ENCODE measurements around the gene HTR4. TPM values are rescaled to one million over a fixed set of nuclear protein-coding genes. Genes with fewer than 3 reads are reported as not detected.

The HTR4 gene
- total and polyA plus RNA-seq, 2 donors (not counting 3 experiments of a cell fraction or from before 2014, with no cell fraction given) = not detected

DNA sequence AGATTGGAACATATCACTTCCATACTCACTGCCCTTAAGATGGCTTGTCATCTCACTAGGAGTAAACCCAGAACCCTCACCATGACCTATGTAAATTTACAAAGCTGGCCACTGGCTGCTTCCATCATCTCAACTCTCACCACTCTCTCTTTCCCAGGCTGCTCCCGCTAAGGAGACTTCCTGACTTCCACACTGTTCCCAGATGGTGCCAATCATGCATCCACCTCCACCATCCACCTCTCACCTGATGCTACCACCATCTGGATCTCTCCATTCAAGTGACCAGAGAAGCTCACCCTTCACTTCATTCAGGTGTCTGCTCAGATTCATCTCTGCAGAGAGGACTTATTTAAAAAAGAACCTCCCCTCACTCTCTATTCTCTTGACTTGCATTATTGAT, 91.3 kb downstream of the HTR4 start:
- Histone ChIP-seq H3K4me3 (replicated peaks in 1 of 3; ENCODE audit: insufficient read depth in 1 of 3, low read depth in 1 of 3, low read length in 3 of 3) (no peak overlapping the region), H3K79me2 (ENCODE audit: control insufficient read depth, insufficient read depth, low read length) (no peaks in the 10 kb centered on the region), H4K20me1 (replicated peaks; ENCODE audit: control insufficient read depth, extremely low read depth, insufficient read depth, low read length) (no peaks in the 10 kb centered on the region), H2AFZ (ENCODE audit: low read depth, low read length) (no peak overlapping the region), H3K9me1 (replicated peaks; ENCODE audit: control insufficient read depth, extremely low read depth, insufficient read depth, low read length) (no peaks in the 10 kb centered on the region), H3K27me3 (ENCODE audit: control insufficient read depth in 2 of 2, insufficient read depth in 2 of 2, low read length in 2 of 2) (peaks cover 0 to 6% of the 10 kb centered on the region in 2 experiments), H3K9me3 (replicated peaks; ENCODE audit: control insufficient read depth, insufficient read depth, low read length) (no peaks in the 10 kb centered on the region), H3K4me2 (ENCODE audit: insufficient read depth, low read length) (no peak overlapping the region), H3K36me3 (ENCODE audit: control insufficient read depth in 2 of 2, extremely low read depth in 1 of 2, insufficient read depth in 2 of 2, low read length in 2 of 2) (no peaks in the 10 kb centered on the region), H3K4me1 (ENCODE audit: control insufficient read depth, extremely low read depth, insufficient read depth, low read length) (peaks cover 3% of the 10 kb centered on the region), H3K9ac (replicated peaks; ENCODE audit: extremely low read depth, insufficient read depth, low read length) (no peak overlapping the region), H3K27ac (ENCODE audit: insufficient read depth, low read depth, low read length) (no peak overlapping the region)
- POLR2A ChIA-PET = no interaction called here
- no TSS peak for BruUV-seq (replicated peaks)
- CTCF ChIA-PET = interaction anchor here (2.6 kb wide), 1 partner anchor 11 kb away, joined by 6 read pairs; no protein-coding TSS in a partner anchor
- no peak for FAIRE-seq
- dilution Hi-C loops (cut with MboI; ENCODE audit: extremely low pct_ligation_motif_present, low sequenced_read_pairs) = no loop called here
- intact Hi-C loops (cut with micrococcal nuclease) = no loop called here
- TF ChIP-seq MAX (IDR thresholded peaks at IDR 0.05; ENCODE audit: insufficient read depth, insufficient read length) (no peak), POLR2AphosphoS5 (IDR thresholded peaks at IDR 0.05; ENCODE audit: insufficient read depth, low read depth, low read length) (no peak), JUN (IDR thresholded peaks at IDR 0.05; ENCODE audit: borderline replicate concordance, insufficient read depth, insufficient read length, low read depth) (no peak)
- no peak for DNase-seq (ENCODE audit: low read depth, low spot score)

GRCh38 chr5:148561801-148562311, 92.5 kb downstream of the HTR4 start:
- H3K4me1 ChIP-seq (ENCODE audit: control insufficient read depth, extremely low read depth, insufficient read depth, low read length) = peaks cover 3% of the 10 kb centered on the region
- intact Hi-C loops (cut with micrococcal nuclease) (no loop called here), dilution Hi-C loops (cut with MboI; ENCODE audit: extremely low pct_ligation_motif_present, low sequenced_read_pairs) (no loop called here)
- H4K20me1 ChIP-seq (replicated peaks; ENCODE audit: control insufficient read depth, extremely low read depth, insufficient read depth, low read length) = no peaks in the 10 kb centered on the region
- H3K27ac ChIP-seq (ENCODE audit: insufficient read depth, low read depth, low read length) = no peak overlapping the region
- H3K4me2 ChIP-seq (ENCODE audit: insufficient read depth, low read length) = no peak overlapping the region
- TF ChIP-seq POLR2A (IDR thresholded peaks at IDR 0.05; ENCODE audit: low read depth, low read length) (no peak), FOS (IDR thresholded peaks at IDR 0.05; ENCODE audit: borderline replicate concordance, insufficient read depth, low read length) (no peak), GATA2 (IDR thresholded peaks at IDR 0.05; ENCODE audit: insufficient read depth, insufficient read length, low read depth, low read length) (no peak), EZH2 (IDR thresholded peaks at IDR 0.05; ENCODE audit: borderline replicate concordance, low read depth, low read length, severe bottlenecking) (no peak), MYC (IDR thresholded peaks at IDR 0.05; ENCODE audit: low read depth, low read length) (no peak), POLR2AphosphoS5 (IDR thresholded peaks at IDR 0.05; ENCODE audit: insufficient read depth, low read depth, low read length) (no peak), MAX (IDR thresholded peaks at IDR 0.05; ENCODE audit: insufficient read depth, insufficient read length) (no peak), JUN (IDR thresholded peaks at IDR 0.05; ENCODE audit: borderline replicate concordance, insufficient read depth, insufficient read length, low read depth) (no peak)
- TF ChIP-seq, protein P1, sequence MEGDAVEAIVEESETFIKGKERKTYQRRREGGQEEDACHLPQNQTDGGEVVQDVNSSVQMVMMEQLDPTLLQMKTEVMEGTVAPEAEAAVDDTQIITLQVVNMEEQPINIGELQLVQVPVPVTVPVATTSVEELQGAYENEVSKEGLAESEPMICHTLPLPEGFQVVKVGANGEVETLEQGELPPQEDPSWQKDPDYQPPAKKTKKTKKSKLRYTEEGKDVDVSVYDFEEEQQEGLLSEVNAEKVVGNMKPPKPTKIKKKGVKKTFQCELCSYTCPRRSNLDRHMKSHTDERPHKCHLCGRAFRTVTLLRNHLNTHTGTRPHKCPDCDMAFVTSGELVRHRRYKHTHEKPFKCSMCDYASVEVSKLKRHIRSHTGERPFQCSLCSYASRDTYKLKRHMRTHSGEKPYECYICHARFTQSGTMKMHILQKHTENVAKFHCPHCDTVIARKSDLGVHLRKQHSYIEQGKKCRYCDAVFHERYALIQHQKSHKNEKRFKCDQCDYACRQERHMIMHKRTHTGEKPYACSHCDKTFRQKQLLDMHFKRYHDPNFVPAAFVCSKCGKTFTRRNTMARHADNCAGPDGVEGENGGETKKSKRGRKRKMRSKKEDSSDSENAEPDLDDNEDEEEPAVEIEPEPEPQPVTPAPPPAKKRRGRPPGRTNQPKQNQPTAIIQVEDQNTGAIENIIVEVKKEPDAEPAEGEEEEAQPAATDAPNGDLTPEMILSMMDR (IDR thresholded peaks at IDR 0.05; ENCODE audit: extremely low read depth in 1 of 2, insufficient read depth in 1 of 2, low read depth in 1 of 2, low read length in 2 of 2) = no peak
- peaks cover 0 to 6% of the 10 kb centered on the region in 2 experiments for H3K27me3 ChIP-seq (ENCODE audit: control insufficient read depth in 2 of 2, insufficient read depth in 2 of 2, low read length in 2 of 2)
- no peak overlapping the region for H2AFZ ChIP-seq (ENCODE audit: low read depth, low read length)
- ChIA-PET CTCF (interaction anchor here (2.6 kb wide), 1 partner anchor 10 kb away, joined by 6 read pairs; no protein-coding TSS in a partner anchor), POLR2A (no interaction called here)
- H3K9ac ChIP-seq (replicated peaks; ENCODE audit: extremely low read depth, insufficient read depth, low read length) = no peak overlapping the region
- no peaks in the 10 kb centered on the region for H3K79me2 ChIP-seq (ENCODE audit: control insufficient read depth, insufficient read depth, low read length)
- DNase-seq (ENCODE audit: low read depth, low spot score) (no peak), FAIRE-seq (no peak)
- H3K9me1 ChIP-seq (replicated peaks; ENCODE audit: control insufficient read depth, extremely low read depth, insufficient read depth, low read length) = no peaks in the 10 kb centered on the region
- no peak overlapping the region for H3K4me3 ChIP-seq (replicated peaks in 1 of 3; ENCODE audit: insufficient read depth in 1 of 3, low read depth in 1 of 3, low read length in 3 of 3)
- H3K9me3 ChIP-seq (replicated peaks; ENCODE audit: control insufficient read depth, insufficient read depth, low read length) = no peaks in the 10 kb centered on the region
- H3K36me3 ChIP-seq (ENCODE audit: control insufficient read depth in 2 of 2, extremely low read depth in 1 of 2, insufficient read depth in 2 of 2, low read length in 2 of 2) = no peaks in the 10 kb centered on the region
- BruUV-seq (replicated peaks) = no TSS peak
